ENCODE measurements around the gene CAMTA2.
"Not testable (repeated sequence)": the region's sequence is repeated elsewhere in the genome, so short reads cannot be mapped to it uniquely, and the experiment has no call there.

CAMTA2 gene

GRCh38 chr17:4986951-4987766, at the start of gene CAMTA2:
TSS of gene CAMTA2 (minus strand) at chr17:4987675. CDS start at chr17:4986222, 1,453 bp downstream.
- DNase-seq: peak; percentile 90

GRCh38 chr17:5035315-5035714, 47.8 kb upstream of the CAMTA2 start, which contains the start of gene SLC52A1:
TSS of gene SLC52A1 (minus strand) at chr17:5035426. CDS start at chr17:5034606, 820 bp downstream.
- DNase-seq: no peak

GRCh38 chr17:5034651-5035050, 47.2 kb upstream of the CAMTA2 start:
- DNase-seq: no peak

- no peak for DNase-seq
These were observed 46.6 kb upstream of the CAMTA2 start for GRCh38 chr17:5034063-5034462.

GRCh38 chr17:5033352-5034015, 46.0 kb upstream of the CAMTA2 start:
- no peak for DNase-seq

- DNase-seq: no peak
These were observed 45.4 kb upstream of the CAMTA2 start for GRCh38 chr17:5032865-5033264.

- peak; percentile 84 for DNase-seq
These were observed 44.0 kb upstream of the CAMTA2 start for GRCh38 chr17:5031365-5032082.

GRCh38 chr17:5030168-5030567, 42.7 kb upstream of the CAMTA2 start:
- DNase-seq: not testable (repeated sequence)

- DNase-seq: no peak
These were observed 40.4 kb upstream of the CAMTA2 start for GRCh38 chr17:5027916-5028315.

GRCh38 chr17:5027299-5027698, 39.8 kb upstream of the CAMTA2 start:
- DNase-seq: no peak

GRCh38 chr17:5024604-5025003, 37.1 kb upstream of the CAMTA2 start:
- DNase-seq: no peak

- DNase-seq: no peak
These were observed 36.2 kb upstream of the CAMTA2 start for GRCh38 chr17:5023588-5024147.

- no peak for DNase-seq
These were observed 34.8 kb upstream of the CAMTA2 start for GRCh38 chr17:5022171-5022711.

- DNase-seq: no peak
These were observed 33.1 kb upstream of the CAMTA2 start for GRCh38 chr17:5020502-5021023.

- DNase-seq: peak; percentile 54
These were observed 32.0 kb upstream of the CAMTA2 start for GRCh38 chr17:5019475-5019956.

- DNase-seq: no peak
These were observed 26.9 kb upstream of the CAMTA2 start for GRCh38 chr17:5014357-5014756.

GRCh38 chr17:5011928-5012327, 24.5 kb upstream of the CAMTA2 start:
- DNase-seq: no peak

- no peak for DNase-seq
These were observed 15.9 kb upstream of the CAMTA2 start for GRCh38 chr17:5003214-5003867.

GRCh38 chr17:5002121-5002788, 14.8 kb upstream of the CAMTA2 start:
- no peak for DNase-seq

GRCh38 chr17:5000237-5000639, 12.8 kb upstream of the CAMTA2 start:
- no peak for DNase-seq

- no peak for DNase-seq
These were observed 12.1 kb upstream of the CAMTA2 start for GRCh38 chr17:4999430-5000093.

Measured in activated naive CD4-positive, alpha-beta T cell treated with anti-CD3 and anti-CD28 coated beads, Interleukin-2, amount 50 U/mL, for 16 hours (primary cell).